Panc1 (cell line): ENCODE data around the gene ATP9A.

Source experiments
- CTCF ChIP-seq: fragments of 450-650 bp; IDR thresholded peaks from 2 replicates; pipeline ENCODE4 v1.5.1; 2017; ENCODE audit warnings: mild to moderate bottlenecking
- REST ChIP-seq, 2 experiments: IDR thresholded peaks; 2 replicates each; pipeline ENCODE4 v1.6.1; 2011 to 2012; ENCODE audit warnings: low read depth in 2 of 2, control low read depth in 1 of 2, low read length in 1 of 2, mild to moderate bottlenecking in 1 of 2, moderate library complexity in 1 of 2; ENCODE audit not compliant: insufficient read depth in 1 of 2

- TF ChIP-seq CTCF (no peak), REST (IDR thresholded peaks at IDR 0.05; ENCODE audit: insufficient read depth in 1 of 2, low read depth in 2 of 2, low read length in 1 of 2) (no peak)
Measured at GRCh38 chr20:51687630-51688029, 80.6 kb downstream of the ATP9A start.
